ENCODE data around the gene GBGT1.
A peak's percentile ranks its signal among the peaks of the same experiment; 100 is the strongest.

Gene GBGT1

DNA sequence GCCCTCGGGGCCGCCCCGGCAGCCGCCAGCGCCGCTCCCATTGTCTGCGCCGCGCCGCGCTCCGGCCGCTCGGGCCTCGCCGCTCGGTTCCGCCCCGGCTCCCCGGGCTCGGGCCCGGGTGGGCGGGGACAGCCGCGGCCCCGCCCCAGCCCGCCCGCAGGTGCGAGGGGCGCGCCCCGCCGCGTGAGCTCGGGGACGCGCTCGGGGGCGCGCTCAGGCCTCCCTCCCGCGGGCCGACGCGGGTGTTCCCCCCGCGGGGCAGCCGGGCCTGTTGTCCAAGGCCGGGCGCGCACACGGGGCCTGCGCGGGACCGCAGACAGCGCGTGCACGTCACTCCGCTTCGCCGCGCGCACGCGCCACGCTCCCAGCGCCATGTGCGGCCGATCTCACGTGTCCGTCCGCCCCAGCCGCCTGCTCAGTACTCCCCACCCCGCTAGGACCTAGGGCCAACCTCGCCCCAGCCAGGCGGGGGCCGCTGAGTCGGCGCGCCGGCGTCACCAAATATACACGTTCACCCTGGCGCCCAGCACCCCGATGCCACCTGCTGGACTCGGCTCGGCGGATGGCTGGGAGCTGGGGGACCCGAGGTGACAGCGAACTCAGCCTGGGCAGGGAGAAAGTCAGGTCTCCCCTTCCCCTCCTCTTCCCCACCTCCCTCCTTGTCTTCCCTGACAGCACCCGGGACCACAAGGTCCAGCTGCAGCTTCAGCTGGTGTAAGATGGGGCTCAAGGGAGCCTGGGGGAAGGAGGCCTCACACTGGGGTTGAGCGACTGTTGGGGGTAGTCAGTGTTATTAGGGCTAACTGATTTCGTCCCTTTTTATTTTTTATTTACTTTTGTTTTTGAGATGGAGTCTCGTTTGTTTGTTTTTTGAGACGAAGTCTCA lies 14.3 kb downstream of the GBGT1 start:
- no peaks in the 10 kb centered on the region for H3K36me3 ChIP-seq (ENCODE audit: insufficient read depth, low read length)
- no peak overlapping the region for H3K27ac ChIP-seq (ENCODE audit: low read depth, low read length)
- H3K4me3 ChIP-seq (ENCODE audit: low read depth, low read length), result peak overlapping the region; percentile 89
- no peaks in the 10 kb centered on the region for H3K27me3 ChIP-seq (ENCODE audit: insufficient read depth, low read length)
- no peak overlapping the region for H2AFZ ChIP-seq (ENCODE audit: low read length, unreplicated experiment)
- H3K4me1 ChIP-seq (ENCODE audit: control insufficient read depth, insufficient read depth, low read length, unreplicated experiment), result peaks cover 6% of the 10 kb centered on the region
- peaks cover 5% of the 10 kb centered on the region for H3K79me2 ChIP-seq (ENCODE audit: control insufficient read depth, insufficient read depth, low read length, unreplicated experiment)

DNA sequence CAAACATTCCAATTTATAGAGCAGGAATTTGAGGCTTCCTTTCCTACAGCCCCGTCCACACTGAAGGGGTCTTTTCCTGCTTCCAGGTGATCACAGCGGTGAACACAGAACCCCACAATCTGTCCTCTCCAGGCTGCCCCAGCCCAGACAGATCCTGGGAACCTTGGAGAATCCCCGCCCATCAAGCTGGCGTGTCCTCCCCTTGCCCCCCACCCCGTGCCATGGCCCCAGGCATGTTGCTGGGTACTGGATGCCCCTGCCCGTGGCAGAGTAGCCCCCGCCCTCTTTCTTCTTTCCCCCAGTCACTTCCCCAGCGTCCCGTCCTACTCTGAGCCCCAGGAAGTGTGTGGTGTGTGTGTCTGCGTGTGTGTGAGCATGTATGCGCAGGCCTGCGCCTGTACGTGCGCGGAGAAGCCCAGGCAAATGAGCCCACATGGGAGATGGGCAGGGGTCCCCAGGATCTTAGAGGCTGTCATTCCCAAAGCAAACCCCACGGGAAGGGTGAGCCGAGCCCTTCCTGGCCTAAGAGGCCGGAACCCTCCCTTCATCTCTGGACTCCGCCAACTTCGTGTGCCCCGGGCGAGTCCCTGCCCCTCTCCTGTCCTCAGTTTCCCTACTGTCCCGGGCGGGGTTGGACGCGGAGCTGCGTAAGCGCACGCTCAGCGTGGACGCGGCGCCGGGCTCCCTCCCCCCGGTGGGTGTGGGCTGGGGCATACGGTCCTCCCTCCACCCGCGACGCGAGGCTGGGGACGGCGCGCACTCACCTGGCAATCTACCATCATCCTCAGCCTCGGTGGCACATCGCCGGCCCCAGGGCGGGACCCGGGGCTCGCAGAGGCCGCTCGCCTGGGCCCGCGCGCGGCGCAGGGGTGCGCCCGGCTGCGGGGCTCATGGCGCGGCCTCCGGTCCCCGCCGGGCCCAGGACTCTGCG lies 15.2 kb downstream of the GBGT1 start:
- H3K27ac ChIP-seq (ENCODE audit: low read depth, low read length), result peak overlapping the region; percentile 22; the same call in 1 of the 2 replicates
- H3K4me1 ChIP-seq (ENCODE audit: control insufficient read depth, insufficient read depth, low read length, unreplicated experiment), result peaks cover 6% of the 10 kb centered on the region
- H2AFZ ChIP-seq (ENCODE audit: low read length, unreplicated experiment), result peak overlapping the region; percentile 17
- H3K4me3 ChIP-seq (ENCODE audit: low read depth, low read length), result peak overlapping the region; percentile 89
- H3K27me3 ChIP-seq (ENCODE audit: insufficient read depth, low read length), result no peaks in the 10 kb centered on the region
- no peaks in the 10 kb centered on the region for H3K36me3 ChIP-seq (ENCODE audit: insufficient read depth, low read length)
- H3K79me2 ChIP-seq (ENCODE audit: control insufficient read depth, insufficient read depth, low read length, unreplicated experiment), result peaks cover 5% of the 10 kb centered on the region

DNA sequence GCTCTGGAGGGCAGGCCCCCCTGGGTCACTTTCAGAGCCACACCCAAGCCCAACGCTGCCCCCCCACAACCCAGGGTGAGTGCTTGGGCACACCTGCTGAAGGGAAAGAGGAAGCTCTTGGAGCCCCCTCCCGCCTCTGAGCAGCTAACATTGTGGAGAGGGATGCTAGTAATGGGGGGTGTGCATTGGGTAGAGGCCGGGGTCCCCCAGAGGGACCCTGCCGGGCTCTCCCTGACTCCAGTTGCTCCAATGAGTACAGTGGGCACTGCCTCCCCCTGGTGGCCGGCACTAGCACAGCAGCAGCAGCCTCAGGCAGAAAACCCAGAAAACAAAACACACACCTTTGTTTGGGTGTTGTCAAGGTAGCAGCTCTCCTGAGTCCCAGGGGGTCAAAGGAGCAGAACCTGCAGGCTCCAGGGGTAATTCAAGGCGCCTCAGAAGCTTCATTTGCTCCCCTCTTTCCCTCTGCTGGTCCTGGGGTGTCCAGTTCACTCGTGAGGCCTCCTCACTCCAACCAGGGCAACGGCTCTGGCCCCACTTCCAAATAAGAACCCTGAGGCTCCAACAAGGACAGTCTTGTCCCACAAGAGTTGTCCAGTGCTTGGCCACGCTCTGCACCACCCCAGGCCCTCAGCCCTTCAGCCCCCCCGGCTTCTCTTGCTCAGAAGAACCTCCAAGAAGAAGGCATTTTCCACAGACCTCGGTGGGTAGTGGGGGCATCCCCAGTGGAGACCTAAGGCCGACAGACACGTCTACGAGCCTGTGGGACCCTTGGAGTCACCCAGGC lies 16.1 kb downstream of the GBGT1 start:
- Histone ChIP-seq H3K4me3 (ENCODE audit: low read depth, low read length) (peak overlapping the region; percentile 89), H3K27me3 (ENCODE audit: insufficient read depth, low read length) (no peaks in the 10 kb centered on the region), H3K27ac (ENCODE audit: low read depth, low read length) (peak overlapping the region; percentile 22; the same call in 1 of the 2 replicates), H3K36me3 (ENCODE audit: insufficient read depth, low read length) (no peaks in the 10 kb centered on the region), H3K4me1 (ENCODE audit: control insufficient read depth, insufficient read depth, low read length, unreplicated experiment) (peaks cover 6% of the 10 kb centered on the region), H2AFZ (ENCODE audit: low read length, unreplicated experiment) (no peak overlapping the region), H3K79me2 (ENCODE audit: control insufficient read depth, insufficient read depth, low read length, unreplicated experiment) (peaks cover 5% of the 10 kb centered on the region)

DNA sequence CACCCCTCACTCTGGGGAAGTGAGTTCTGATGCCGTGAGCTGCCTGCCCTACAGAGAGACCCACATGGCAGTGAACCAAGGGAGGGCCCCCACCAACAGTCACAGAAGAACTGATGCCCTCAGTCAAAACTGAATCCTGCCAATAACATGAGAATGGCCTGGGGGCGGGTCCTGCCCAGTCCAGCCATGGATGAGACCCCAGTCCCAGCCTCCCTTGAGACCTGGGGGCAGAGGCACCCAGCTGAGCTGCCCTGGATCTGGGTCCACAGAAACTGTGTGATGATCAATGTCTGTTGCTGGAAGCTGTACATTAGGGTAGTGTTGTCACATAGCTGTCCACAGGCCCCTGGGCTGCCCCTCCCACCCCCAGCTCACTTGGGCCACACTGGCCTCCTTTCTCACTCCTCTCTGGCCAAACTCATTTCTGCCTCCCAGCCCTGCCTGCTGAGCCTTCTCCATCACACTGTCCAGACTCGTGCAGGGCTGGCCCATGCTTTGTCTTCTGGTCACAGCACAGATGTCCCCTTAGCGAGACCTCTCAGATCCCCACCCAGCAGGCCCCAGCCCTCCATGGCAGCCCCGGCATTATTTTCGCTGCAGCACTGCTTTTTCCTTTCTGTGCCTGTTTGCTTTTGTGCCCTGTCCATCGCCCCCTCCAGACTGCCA lies 16.8 kb downstream of the GBGT1 start:
- Histone ChIP-seq H3K79me2 (ENCODE audit: control insufficient read depth, insufficient read depth, low read length, unreplicated experiment) (peaks cover 5% of the 10 kb centered on the region), H3K4me3 (ENCODE audit: low read depth, low read length) (no peak overlapping the region)

DNA sequence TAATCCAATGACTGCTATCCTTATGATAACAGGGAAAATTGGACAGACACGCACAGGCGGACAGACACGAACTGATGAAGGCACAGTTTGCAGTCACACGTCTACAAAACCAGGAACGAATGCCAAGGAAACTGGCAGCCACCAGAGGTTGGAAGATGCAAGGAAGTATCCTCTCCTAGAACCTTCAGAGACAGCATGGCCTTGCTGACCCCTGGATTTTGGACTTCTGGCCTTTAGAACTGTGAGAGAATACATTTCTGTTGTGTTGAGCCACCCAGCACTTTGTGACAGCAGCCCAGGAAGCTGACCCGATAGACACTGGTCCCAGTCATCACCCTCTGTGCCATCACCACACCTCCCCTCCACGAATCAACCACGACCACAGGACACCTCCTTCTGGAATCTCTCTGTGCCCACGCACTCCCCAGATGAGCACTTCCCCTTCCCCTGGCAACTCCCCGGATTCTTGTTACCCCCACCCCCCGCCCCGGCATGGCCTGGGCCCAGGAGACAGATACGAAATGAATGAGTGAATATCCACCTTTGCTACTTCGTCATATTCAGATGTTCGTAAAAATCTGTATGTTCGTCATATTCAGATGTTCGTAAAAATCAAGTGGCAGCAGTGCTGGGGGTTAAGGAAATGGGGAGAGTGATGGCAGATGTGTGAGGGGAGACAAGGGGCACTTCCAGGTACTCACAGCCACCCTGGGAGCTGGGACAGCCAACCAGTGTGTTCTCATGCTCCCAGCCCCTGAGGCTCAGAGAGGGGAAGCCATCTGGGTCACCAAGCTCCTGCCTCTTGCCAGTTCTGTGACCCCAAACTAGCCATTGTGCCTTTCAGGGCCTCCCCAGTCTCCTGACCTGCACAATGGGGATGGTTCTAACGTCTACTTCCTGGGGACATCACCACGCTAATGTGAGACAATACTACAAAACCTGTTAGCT lies 18.5 kb downstream of the GBGT1 start:
- Histone ChIP-seq H3K4me1 (ENCODE audit: control insufficient read depth, insufficient read depth, low read length, unreplicated experiment) (peaks cover 6% of the 10 kb centered on the region), H3K4me3 (ENCODE audit: low read depth, low read length) (peak overlapping the region; percentile 59; the same call in 1 of the 2 replicates), H3K36me3 (ENCODE audit: insufficient read depth, low read length) (no peaks in the 10 kb centered on the region), H2AFZ (ENCODE audit: low read length, unreplicated experiment) (no peak overlapping the region), H3K27ac (ENCODE audit: low read depth, low read length) (no peak overlapping the region), H3K79me2 (ENCODE audit: control insufficient read depth, insufficient read depth, low read length, unreplicated experiment) (peaks cover 8% of the 10 kb centered on the region), H3K27me3 (ENCODE audit: insufficient read depth, low read length) (no peaks in the 10 kb centered on the region)

More for the DNA sequence above, 16.8 kb downstream of the GBGT1 start:
- H3K4me1 ChIP-seq (ENCODE audit: control insufficient read depth, insufficient read depth, low read length, unreplicated experiment), result peaks cover 6% of the 10 kb centered on the region
- H3K27ac ChIP-seq (ENCODE audit: low read depth, low read length), result no peak overlapping the region
- no peak overlapping the region for H2AFZ ChIP-seq (ENCODE audit: low read length, unreplicated experiment)
- no peaks in the 10 kb centered on the region for H3K36me3 ChIP-seq (ENCODE audit: insufficient read depth, low read length)
- H3K27me3 ChIP-seq (ENCODE audit: insufficient read depth, low read length), result no peaks in the 10 kb centered on the region

DNA sequence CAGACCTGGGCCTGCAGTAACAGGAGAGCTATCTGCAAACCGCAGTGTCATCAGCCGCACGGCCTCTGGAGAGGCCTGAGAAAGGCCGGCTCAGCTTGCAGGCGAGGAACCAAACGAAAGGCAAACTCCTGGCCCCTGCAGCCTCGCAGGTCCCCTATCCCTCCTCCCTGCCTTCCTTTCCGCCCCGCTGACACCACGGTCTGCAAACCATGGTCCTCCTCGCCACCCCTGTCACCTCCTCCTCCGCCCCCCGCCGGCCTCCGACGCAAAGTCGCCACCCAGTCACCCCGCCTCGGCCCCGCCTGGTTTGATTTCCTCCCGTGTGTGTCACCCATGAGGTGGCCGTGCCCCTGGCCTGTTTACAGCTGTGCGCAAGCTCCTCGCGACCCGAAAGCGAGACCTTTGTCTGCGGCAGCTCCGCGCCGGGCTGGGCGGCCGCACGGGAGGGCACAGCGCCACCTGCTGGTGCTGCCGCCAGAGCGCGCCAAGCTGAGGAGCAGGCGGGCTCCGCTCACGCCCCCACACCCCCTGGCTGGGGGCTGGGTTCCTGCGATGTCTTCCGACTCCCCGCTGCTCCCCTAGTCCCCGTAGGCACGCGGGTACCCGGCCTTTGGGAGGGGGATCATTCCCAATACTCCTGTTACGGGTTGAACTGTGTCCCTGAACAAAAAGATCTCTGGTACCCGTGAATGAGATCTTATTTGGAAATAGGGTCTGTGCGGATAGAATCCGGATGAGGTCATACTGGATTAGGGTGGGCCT lies 19.4 kb downstream of the GBGT1 start:
- peaks cover 6% of the 10 kb centered on the region for H3K4me1 ChIP-seq (ENCODE audit: control insufficient read depth, insufficient read depth, low read length, unreplicated experiment)
- peaks cover 8% of the 10 kb centered on the region for H3K79me2 ChIP-seq (ENCODE audit: control insufficient read depth, insufficient read depth, low read length, unreplicated experiment)

DNA sequence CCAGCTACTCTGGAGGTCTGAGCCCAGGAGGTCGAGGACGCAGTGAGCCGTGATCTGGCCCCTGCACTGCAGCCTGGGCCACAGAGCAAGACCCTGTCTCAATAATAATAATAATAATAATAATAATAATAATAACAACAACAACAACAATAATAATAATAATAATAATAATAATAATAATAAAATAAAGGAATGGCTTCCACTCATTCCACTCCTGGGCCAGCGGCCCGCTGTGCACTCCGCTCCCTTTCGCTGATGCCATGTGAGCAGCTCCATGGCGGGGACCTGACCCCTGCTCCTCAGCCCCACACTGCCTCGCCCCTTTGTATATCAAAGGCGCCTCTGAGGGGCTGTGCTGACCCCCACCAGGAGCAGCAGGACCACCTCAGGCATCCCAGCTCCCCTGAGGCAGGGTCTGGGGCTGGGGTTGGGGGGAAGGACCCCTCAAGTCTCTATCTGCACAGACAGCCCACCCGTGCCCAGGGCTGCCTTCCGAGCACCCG lies 20.0 kb downstream of the GBGT1 start:
- H3K4me1 ChIP-seq (ENCODE audit: control insufficient read depth, insufficient read depth, low read length, unreplicated experiment), result peaks cover 6% of the 10 kb centered on the region
- peaks cover 8% of the 10 kb centered on the region for H3K79me2 ChIP-seq (ENCODE audit: control insufficient read depth, insufficient read depth, low read length, unreplicated experiment)
- H3K36me3 ChIP-seq (ENCODE audit: insufficient read depth, low read length), result no peaks in the 10 kb centered on the region
- H3K4me3 ChIP-seq (ENCODE audit: low read depth, low read length), result no peak overlapping the region; the same call in 1 of the 2 replicates
- no peak overlapping the region for H3K27ac ChIP-seq (ENCODE audit: low read depth, low read length)
- no peaks in the 10 kb centered on the region for H3K27me3 ChIP-seq (ENCODE audit: insufficient read depth, low read length)
- no peak overlapping the region for H2AFZ ChIP-seq (ENCODE audit: low read length, unreplicated experiment)

More for the DNA sequence above, 19.4 kb downstream of the GBGT1 start:
- no peaks in the 10 kb centered on the region for H3K27me3 ChIP-seq (ENCODE audit: insufficient read depth, low read length)
- no peak overlapping the region for H2AFZ ChIP-seq (ENCODE audit: low read length, unreplicated experiment)
- H3K27ac ChIP-seq (ENCODE audit: low read depth, low read length), result no peak overlapping the region
- peak overlapping the region; percentile 59 for H3K4me3 ChIP-seq (ENCODE audit: low read depth, low read length)
- no peaks in the 10 kb centered on the region for H3K36me3 ChIP-seq (ENCODE audit: insufficient read depth, low read length)

DNA sequence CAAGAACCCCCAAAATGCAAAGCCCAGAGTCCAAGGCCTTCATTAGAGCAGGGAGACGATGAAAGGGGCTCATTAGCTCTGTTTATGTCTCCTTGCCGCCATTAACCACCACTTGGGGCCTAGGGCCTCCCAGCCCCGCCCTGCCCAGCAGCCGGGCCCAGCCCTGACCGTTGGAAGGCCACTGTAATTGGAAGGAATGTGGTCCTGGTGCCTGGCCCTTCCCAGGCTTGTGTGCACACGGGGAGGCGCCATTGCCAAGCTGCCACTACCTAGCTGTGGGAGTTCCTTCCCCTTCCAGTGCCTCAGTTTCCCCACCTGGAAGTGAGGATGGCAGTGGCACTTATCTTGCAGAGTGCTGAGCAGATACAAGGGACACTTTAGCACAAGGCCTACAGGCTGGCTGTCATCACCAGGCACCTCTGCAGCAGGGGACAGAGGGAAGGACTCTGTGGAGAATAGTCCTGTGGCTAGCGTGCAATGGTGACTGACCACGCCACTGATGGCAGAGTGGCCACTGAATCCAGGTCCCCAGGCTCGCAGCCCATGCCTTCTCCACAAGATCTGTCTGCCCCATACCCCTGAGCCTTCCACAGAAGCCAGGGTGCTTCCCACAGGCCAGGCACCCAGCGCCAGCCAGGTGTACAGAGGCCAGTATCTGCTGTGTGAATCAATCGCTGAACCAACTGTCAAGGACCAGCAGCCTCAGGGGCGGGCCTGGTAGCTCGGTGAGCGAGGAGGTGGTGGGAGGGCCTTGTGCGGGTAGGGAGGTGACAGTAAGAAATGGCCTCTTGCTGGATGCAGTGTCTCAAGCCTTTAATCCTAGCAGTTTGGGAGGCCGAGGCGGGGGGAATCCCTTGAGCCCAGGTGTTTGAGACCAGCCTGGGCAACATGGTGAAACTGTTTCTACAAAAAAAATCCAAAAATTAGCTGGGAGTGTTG lies 20.8 kb downstream of the GBGT1 start:
- no peak overlapping the region for H3K27ac ChIP-seq (ENCODE audit: low read depth, low read length)
- no peak overlapping the region for H3K4me3 ChIP-seq (ENCODE audit: low read depth, low read length)
- no peaks in the 10 kb centered on the region for H3K27me3 ChIP-seq (ENCODE audit: insufficient read depth, low read length)
- peaks cover 8% of the 10 kb centered on the region for H3K79me2 ChIP-seq (ENCODE audit: control insufficient read depth, insufficient read depth, low read length, unreplicated experiment)
- H3K4me1 ChIP-seq (ENCODE audit: control insufficient read depth, insufficient read depth, low read length, unreplicated experiment), result peaks cover 6% of the 10 kb centered on the region
- no peak overlapping the region for H2AFZ ChIP-seq (ENCODE audit: low read length, unreplicated experiment)
- H3K36me3 ChIP-seq (ENCODE audit: insufficient read depth, low read length), result no peaks in the 10 kb centered on the region
